NAMALWA (cell line): ENCODE data around the gene ATP10B.
A peak's percentile ranks its signal among the peaks of the same experiment; 100 is the strongest.

Experiments used
- DNase-seq: peaks from one replicate; pipeline ENCODE4 v3.0.0-alpha.2; 2015; ENCODE audit warnings: low spot score

ATP10B gene

GRCh38 chr5:160685219-160685618 lies 166.8 kb downstream of the ATP10B start:
- no peak for DNase-seq

- no peak for DNase-seq
Observed at GRCh38 chr5:160679567-160680309, 172.3 kb downstream of the ATP10B start.

- DNase-seq = peak; percentile 14
Observed at GRCh38 chr5:160675988-160676387, 176.0 kb downstream of the ATP10B start.

- no peak for DNase-seq
Observed at GRCh38 chr5:160674901-160675300, 177.1 kb downstream of the ATP10B start.

- no peak for DNase-seq
Observed at GRCh38 chr5:160672521-160672920, 179.5 kb downstream of the ATP10B start.

- no peak for DNase-seq
Observed at GRCh38 chr5:160668356-160668755, 183.7 kb downstream of the ATP10B start.

GRCh38 chr5:160667160-160667559 lies 184.9 kb downstream of the ATP10B start:
- DNase-seq = no peak

GRCh38 chr5:160665460-160665859 lies 186.6 kb downstream of the ATP10B start:
- no peak for DNase-seq

GRCh38 chr5:160660132-160660531 lies 191.9 kb downstream of the ATP10B start:
- DNase-seq = no peak

GRCh38 chr5:160657622-160658458 lies 194.2 kb downstream of the ATP10B start:
- DNase-seq = no peak

- DNase-seq = no peak
Observed at GRCh38 chr5:160657068-160657507, 194.9 kb downstream of the ATP10B start.

- DNase-seq = no peak
Observed at GRCh38 chr5:160655717-160656116, 196.3 kb downstream of the ATP10B start.

GRCh38 chr5:160651692-160652645 lies 200.0 kb downstream of the ATP10B start:
- DNase-seq = no peak

GRCh38 chr5:160649304-160649703 lies 202.7 kb downstream of the ATP10B start:
- peak; percentile 43 for DNase-seq

GRCh38 chr5:160646033-160646432 lies 206.0 kb downstream of the ATP10B start:
- no peak for DNase-seq

- DNase-seq = no peak
Observed at GRCh38 chr5:160643616-160644240, 208.3 kb downstream of the ATP10B start.

- DNase-seq = no peak
Observed at GRCh38 chr5:160641405-160641804, 210.6 kb downstream of the ATP10B start.

GRCh38 chr5:160640406-160640805 lies 211.6 kb downstream of the ATP10B start:
- DNase-seq = no peak

GRCh38 chr5:160638161-160638742 lies 213.8 kb downstream of the ATP10B start:
- no peak for DNase-seq

- no peak for DNase-seq
Observed at GRCh38 chr5:160637357-160638090, 214.5 kb downstream of the ATP10B start.
